BLaER1 (cell line): ENCODE results near the gene PRMT7.

Source experiments
- H3K27ac ChIP-seq: shearing (Covaris generic); formaldehyde crosslinking; 2 replicates; pipeline ENCODE4 v1.8.1; 2022
- H3K27me3 ChIP-seq: shearing (Covaris generic); formaldehyde crosslinking; 2 replicates; pipeline ENCODE4 v1.8.1; 2022
- H3K36me3 ChIP-seq: shearing (Covaris generic); formaldehyde crosslinking; 2 replicates; pipeline ENCODE4 v1.8.1; 2022
- H3K4me1 ChIP-seq: shearing (Covaris generic); formaldehyde crosslinking; 2 replicates; pipeline ENCODE4 v1.8.1; 2022
- H3K4me2 ChIP-seq: shearing (Covaris generic); formaldehyde crosslinking; 2 replicates; pipeline ENCODE4 v1.8.1; 2022
- H3K4me3 ChIP-seq: shearing (Covaris generic); formaldehyde crosslinking; 2 replicates; pipeline ENCODE4 v1.8.1; 2022
- H3K9ac ChIP-seq: shearing (Covaris generic); formaldehyde crosslinking; 2 replicates; pipeline ENCODE4 v1.8.1; 2022
- H3K9me3 ChIP-seq: shearing (Covaris generic); formaldehyde crosslinking; 2 replicates; pipeline ENCODE4 v1.8.1; 2022
- H4K20me1 ChIP-seq: shearing (Covaris generic); formaldehyde crosslinking; 2 replicates; pipeline ENCODE4 v1.8.1; 2022
- Cebpa-rat ChIP-seq: shearing (Covaris generic); IDR thresholded peaks from 2 replicates; pipeline ENCODE4 v1.8.1; 2022

The PRMT7 gene

GRCh38 chr16:68289202-68289601 is 21.6 kb upstream of the PRMT7 start:
- Histone ChIP-seq H3K9me3 (no peaks in the 10 kb centered on the region), H3K9ac (peak overlapping the region; percentile 16; the same call in 1 of the 2 replicates), H3K4me3 (no peak overlapping the region), H3K27ac (peak overlapping the region; percentile 42), H3K4me2 (peak overlapping the region; percentile 94), H4K20me1 (peaks cover 26% of the 10 kb centered on the region; the same call in 1 of the 2 replicates), H3K27me3 (no peaks in the 10 kb centered on the region), H3K36me3 (peaks cover 45% of the 10 kb centered on the region), H3K4me1 (peaks cover 71% of the 10 kb centered on the region)
- no peak for TF ChIP-seq Cebpa-rat

GRCh38 chr16:68289621-68290329 is 21.0 kb upstream of the PRMT7 start:
- Histone ChIP-seq H3K36me3 (peaks cover 51% of the 10 kb centered on the region), H3K27ac (peak overlapping the region; percentile 42), H3K27me3 (no peaks in the 10 kb centered on the region), H3K4me1 (peaks cover 65% of the 10 kb centered on the region), H3K9me3 (no peaks in the 10 kb centered on the region), H3K4me3 (no peak overlapping the region), H3K4me2 (peak overlapping the region; percentile 94), H4K20me1 (peaks cover 32% of the 10 kb centered on the region; the same call in 1 of the 2 replicates), H3K9ac (peak overlapping the region; percentile 17; the same call in 1 of the 2 replicates)
- no peak for TF ChIP-seq Cebpa-rat

GRCh38 chr16:68290450-68290849 is 20.4 kb upstream of the PRMT7 start:
- no peak for TF ChIP-seq Cebpa-rat
- no peaks in the 10 kb centered on the region for H3K9me3 ChIP-seq
- H3K27ac ChIP-seq: peak overlapping the region; percentile 42
- peak overlapping the region; percentile 94 for H3K4me2 ChIP-seq
- peak overlapping the region; percentile 17; the same call in 1 of the 2 replicates for H3K9ac ChIP-seq
- no peak overlapping the region for H3K4me3 ChIP-seq
- H3K4me1 ChIP-seq: peaks cover 58% of the 10 kb centered on the region
- H3K27me3 ChIP-seq: no peaks in the 10 kb centered on the region
- peaks cover 58% of the 10 kb centered on the region for H3K36me3 ChIP-seq
- peaks cover 34% of the 10 kb centered on the region; the same call in 1 of the 2 replicates for H4K20me1 ChIP-seq

GRCh38 chr16:68291227-68291626 is 19.6 kb upstream of the PRMT7 start:
- TF ChIP-seq Cebpa-rat: no peak
- H3K36me3 ChIP-seq: peaks cover 65% of the 10 kb centered on the region
- H3K4me2 ChIP-seq: no peak overlapping the region

GRCh38 chr16:68292425-68292824 is 18.4 kb upstream of the PRMT7 start:
- Histone ChIP-seq H3K9ac (no peak overlapping the region), H3K4me1 (peaks cover 38% of the 10 kb centered on the region), H3K27me3 (no peaks in the 10 kb centered on the region), H3K4me2 (no peak overlapping the region), H3K27ac (no peak overlapping the region), H3K9me3 (no peaks in the 10 kb centered on the region), H4K20me1 (peaks cover 50% of the 10 kb centered on the region; the same call in 1 of the 2 replicates), H3K36me3 (peaks cover 77% of the 10 kb centered on the region), H3K4me3 (no peak overlapping the region)
- TF ChIP-seq Cebpa-rat: no peak

More at GRCh38 chr16:68291227-68291626, 19.6 kb upstream of the PRMT7 start:
- Histone ChIP-seq H3K27me3 (no peaks in the 10 kb centered on the region), H3K9ac (no peak overlapping the region), H3K4me1 (peaks cover 50% of the 10 kb centered on the region), H4K20me1 (peaks cover 41% of the 10 kb centered on the region; the same call in 1 of the 2 replicates), H3K27ac (no peak overlapping the region), H3K9me3 (no peaks in the 10 kb centered on the region), H3K4me3 (no peak overlapping the region)

GRCh38 chr16:68296291-68296690 is 14.5 kb upstream of the PRMT7 start:
- H3K9ac ChIP-seq: no peak overlapping the region
- no peaks in the 10 kb centered on the region for H3K9me3 ChIP-seq
- no peak overlapping the region for H3K4me2 ChIP-seq
- TF ChIP-seq Cebpa-rat: no peak
- H3K36me3 ChIP-seq: peaks cover 100% of the 10 kb centered on the region
- no peaks in the 10 kb centered on the region for H3K4me1 ChIP-seq
- H4K20me1 ChIP-seq: peaks cover 68% of the 10 kb centered on the region
- no peaks in the 10 kb centered on the region for H3K27me3 ChIP-seq
- no peak overlapping the region for H3K4me3 ChIP-seq
- no peak overlapping the region for H3K27ac ChIP-seq

GRCh38 chr16:68296693-68297092 is 14.1 kb upstream of the PRMT7 start:
- Histone ChIP-seq H3K36me3 (peaks cover 100% of the 10 kb centered on the region), H3K9ac (no peak overlapping the region), H3K27me3 (no peaks in the 10 kb centered on the region), H3K4me3 (no peak overlapping the region), H3K4me2 (no peak overlapping the region), H3K27ac (no peak overlapping the region), H4K20me1 (peaks cover 70% of the 10 kb centered on the region), H3K4me1 (no peaks in the 10 kb centered on the region), H3K9me3 (no peaks in the 10 kb centered on the region)
- TF ChIP-seq Cebpa-rat: no peak

- H3K36me3 ChIP-seq: peaks cover 100% of the 10 kb centered on the region
Measured at GRCh38 chr16:68297908-68298307, 12.9 kb upstream of the PRMT7 start.

GRCh38 chr16:68298312-68298711 is 12.5 kb upstream of the PRMT7 start:
- H3K4me3 ChIP-seq: no peak overlapping the region
- H3K9me3 ChIP-seq: no peaks in the 10 kb centered on the region
- no peak overlapping the region for H3K27ac ChIP-seq
- H3K4me2 ChIP-seq: no peak overlapping the region
- TF ChIP-seq Cebpa-rat: no peak
- H3K4me1 ChIP-seq: no peaks in the 10 kb centered on the region
- H3K27me3 ChIP-seq: no peaks in the 10 kb centered on the region
- H3K9ac ChIP-seq: no peak overlapping the region
- H4K20me1 ChIP-seq: peaks cover 76% of the 10 kb centered on the region
- H3K36me3 ChIP-seq: peaks cover 100% of the 10 kb centered on the region

More at GRCh38 chr16:68297908-68298307, 12.9 kb upstream of the PRMT7 start:
- no peak overlapping the region for H3K4me3 ChIP-seq
- TF ChIP-seq Cebpa-rat: no peak
- H3K27me3 ChIP-seq: no peaks in the 10 kb centered on the region
- H3K27ac ChIP-seq: no peak overlapping the region
- H3K9me3 ChIP-seq: no peaks in the 10 kb centered on the region
- H4K20me1 ChIP-seq: peaks cover 73% of the 10 kb centered on the region
- no peak overlapping the region for H3K4me2 ChIP-seq
- no peak overlapping the region for H3K9ac ChIP-seq
- H3K4me1 ChIP-seq: no peaks in the 10 kb centered on the region

GRCh38 chr16:68298907-68299561 is 11.8 kb upstream of the PRMT7 start:
- Histone ChIP-seq H3K36me3 (peaks cover 100% of the 10 kb centered on the region), H3K4me2 (no peak overlapping the region), H3K4me3 (no peak overlapping the region), H4K20me1 (peaks cover 82% of the 10 kb centered on the region), H3K27ac (no peak overlapping the region), H3K27me3 (no peaks in the 10 kb centered on the region), H3K9me3 (no peaks in the 10 kb centered on the region), H3K9ac (no peak overlapping the region), H3K4me1 (no peaks in the 10 kb centered on the region)
- TF ChIP-seq Cebpa-rat: no peak
